ENCODE measurements around the gene CCNI.
A peak's percentile ranks its signal among the peaks of the same experiment; 100 is the strongest.
"Not testable (repeated sequence)": the region's sequence is repeated elsewhere in the genome, so short reads cannot be mapped to it uniquely, and the experiment has no call there.

The CCNI gene

DNA sequence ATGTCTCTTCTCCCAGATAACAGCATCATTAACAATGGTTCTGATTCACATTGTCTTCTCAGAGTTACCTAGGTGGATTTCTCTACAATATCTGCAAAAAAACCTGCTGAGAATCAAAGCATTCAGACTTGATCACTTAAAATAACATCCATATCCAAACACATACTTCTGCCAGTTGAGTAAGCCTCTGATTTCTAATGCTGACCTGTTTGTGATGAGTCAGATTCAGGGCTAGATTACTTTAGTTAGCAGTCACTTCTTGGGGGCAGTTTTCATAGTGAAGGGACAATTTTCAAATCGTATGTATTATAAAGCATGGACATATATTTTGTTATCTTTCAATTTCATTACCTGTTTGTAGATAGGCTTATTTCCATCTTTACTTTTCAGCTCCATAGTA lies 35.5 kb downstream of the CCNI start:
- TF ChIP-seq, protein P1, sequence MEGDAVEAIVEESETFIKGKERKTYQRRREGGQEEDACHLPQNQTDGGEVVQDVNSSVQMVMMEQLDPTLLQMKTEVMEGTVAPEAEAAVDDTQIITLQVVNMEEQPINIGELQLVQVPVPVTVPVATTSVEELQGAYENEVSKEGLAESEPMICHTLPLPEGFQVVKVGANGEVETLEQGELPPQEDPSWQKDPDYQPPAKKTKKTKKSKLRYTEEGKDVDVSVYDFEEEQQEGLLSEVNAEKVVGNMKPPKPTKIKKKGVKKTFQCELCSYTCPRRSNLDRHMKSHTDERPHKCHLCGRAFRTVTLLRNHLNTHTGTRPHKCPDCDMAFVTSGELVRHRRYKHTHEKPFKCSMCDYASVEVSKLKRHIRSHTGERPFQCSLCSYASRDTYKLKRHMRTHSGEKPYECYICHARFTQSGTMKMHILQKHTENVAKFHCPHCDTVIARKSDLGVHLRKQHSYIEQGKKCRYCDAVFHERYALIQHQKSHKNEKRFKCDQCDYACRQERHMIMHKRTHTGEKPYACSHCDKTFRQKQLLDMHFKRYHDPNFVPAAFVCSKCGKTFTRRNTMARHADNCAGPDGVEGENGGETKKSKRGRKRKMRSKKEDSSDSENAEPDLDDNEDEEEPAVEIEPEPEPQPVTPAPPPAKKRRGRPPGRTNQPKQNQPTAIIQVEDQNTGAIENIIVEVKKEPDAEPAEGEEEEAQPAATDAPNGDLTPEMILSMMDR (conservative IDR thresholded peaks at IDR 0.05; ENCODE audit: low read depth, low read length): no peak
- no peak overlapping the region for H3K4me3 ChIP-seq (ENCODE audit: low read depth, low read length)
- peak; percentile 81 for DNase-seq (ENCODE audit: low read depth)

- H3K4me3 ChIP-seq (ENCODE audit: low read depth, low read length): no peak overlapping the region
- no peak for DNase-seq (ENCODE audit: low read depth)
- TF ChIP-seq, protein P1 (conservative IDR thresholded peaks at IDR 0.05; ENCODE audit: low read depth, low read length): no peak
These were observed 36.0 kb downstream of the CCNI start for GRCh38 chr4:77039796-77040195.

GRCh38 chr4:77037736-77038135 lies 38.1 kb downstream of the CCNI start:
- TF ChIP-seq, protein P1 (conservative IDR thresholded peaks at IDR 0.05; ENCODE audit: low read depth, low read length): no peak
- DNase-seq (ENCODE audit: low read depth): no peak

GRCh38 chr4:77037168-77037567 lies 38.6 kb downstream of the CCNI start:
- not testable (repeated sequence) for DNase-seq (ENCODE audit: low read depth); H3K4me3 ChIP-seq (ENCODE audit: low read depth, low read length)

More at GRCh38 chr4:77037736-77038135, 38.1 kb downstream of the CCNI start:
- no peak overlapping the region for H3K4me3 ChIP-seq (ENCODE audit: low read depth, low read length)

GRCh38 chr4:77036206-77036605 lies 39.6 kb downstream of the CCNI start:
- H3K4me3 ChIP-seq (ENCODE audit: low read depth, low read length): no peak overlapping the region
- TF ChIP-seq, protein P1 (conservative IDR thresholded peaks at IDR 0.05; ENCODE audit: low read depth, low read length): no peak
- DNase-seq (ENCODE audit: low read depth): peak; percentile 98

GRCh38 chr4:77035153-77035552 lies 40.6 kb downstream of the CCNI start:
- TF ChIP-seq, protein P1 (conservative IDR thresholded peaks at IDR 0.05; ENCODE audit: low read depth, low read length): no peak
- no peak overlapping the region for H3K4me3 ChIP-seq (ENCODE audit: low read depth, low read length)
- DNase-seq (ENCODE audit: low read depth): no peak

- no peak for DNase-seq (ENCODE audit: low read depth)
- H3K4me3 ChIP-seq (ENCODE audit: low read depth, low read length): no peak overlapping the region
- TF ChIP-seq, protein P1 (conservative IDR thresholded peaks at IDR 0.05; ENCODE audit: low read depth, low read length): no peak
These were observed 44.2 kb downstream of the CCNI start for GRCh38 chr4:77031544-77031943.

DNA sequence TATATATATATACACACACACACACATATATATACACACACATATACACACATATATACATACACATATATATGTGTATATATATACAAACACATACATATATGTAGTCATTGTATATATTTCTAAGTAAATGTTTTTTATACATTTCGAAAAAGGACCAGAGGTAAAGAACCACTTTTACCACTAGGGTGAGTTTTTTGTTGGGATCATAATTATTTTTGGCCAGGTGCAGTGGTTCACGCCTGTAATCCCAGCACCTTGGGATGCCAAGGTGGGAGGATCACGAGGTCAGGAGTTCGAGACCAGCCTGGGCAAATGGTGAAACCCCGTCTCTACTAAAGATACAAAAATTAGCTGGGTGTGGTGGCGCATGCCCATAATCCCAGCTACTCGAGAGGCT lies 46.0 kb downstream of the CCNI start:
- DNase-seq (ENCODE audit: low read depth); H3K4me3 ChIP-seq (ENCODE audit: low read depth, low read length): not testable (repeated sequence)

All from choroid plexus epithelial cell (primary cell).